Mucosa of gallbladder (tissue), 1 donor: ENCODE measurements around the gene SNX17. TPM values are rescaled to one million over a fixed set of nuclear protein-coding genes. Genes with fewer than 3 reads are reported as not detected.
"Not testable (repeated sequence)": the region's sequence is repeated elsewhere in the genome, so short reads cannot be mapped to it uniquely, and the experiment has no call there.

ENCODE experiments used
- DNase-seq: peaks from one replicate; pipeline ENCODE4 v3.0.0-alpha.2; 2020; ENCODE audit warnings: low spot score
- total RNA-seq: library from RNA; stranded (reverse); gene quantifications from one replicate; pipeline ENCODE4 v1.2.1, GENCODE V29; 2021
- donor health status: DM: no; HTN: no; CAD: no.

SNX17 gene
- 105 TPM for total RNA-seq

DNA sequence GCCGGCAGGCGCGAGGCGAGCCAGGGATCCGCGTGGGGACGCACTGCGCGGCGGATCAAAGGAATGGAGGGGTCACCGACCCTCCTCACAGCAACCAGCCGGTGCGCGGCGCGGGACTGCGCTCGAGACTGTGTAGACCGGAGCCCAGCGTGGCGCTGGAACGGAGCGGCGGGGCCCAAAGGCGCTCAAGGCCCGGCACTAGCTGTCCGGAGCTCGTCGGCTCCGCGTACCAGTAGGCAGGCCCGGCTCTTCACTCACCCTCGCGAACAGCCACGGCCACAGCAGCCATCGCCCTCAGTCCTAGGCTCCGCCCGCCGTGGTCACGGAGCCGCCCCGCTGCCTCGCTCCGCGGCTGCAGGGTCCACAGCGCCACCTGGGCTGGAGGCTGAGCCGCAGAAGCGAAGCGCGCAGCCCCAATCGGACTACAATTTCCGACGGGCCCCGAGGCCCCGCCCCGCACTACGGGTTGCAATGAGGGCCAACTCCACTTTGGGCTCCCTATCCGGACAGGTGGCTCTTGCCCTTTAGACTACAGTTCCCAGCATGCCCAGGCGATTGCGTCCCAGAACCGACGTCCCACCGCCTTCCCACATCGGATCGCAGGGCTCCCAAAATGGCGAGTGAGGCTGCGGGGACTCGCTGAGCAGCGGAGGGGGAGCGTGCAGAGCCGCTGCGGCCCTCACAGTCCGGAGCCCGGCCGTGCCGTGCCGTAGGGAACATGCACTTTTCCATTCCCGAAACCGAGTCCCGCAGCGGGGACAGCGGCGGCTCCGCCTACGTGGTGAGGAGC is at the start of gene SNX17, which contains the start of gene EIF2B4:
TSS of gene SNX17 (plus strand) at position 591 of the 790 bp plus-strand sequence. CDS start at position 719, 128 bp downstream.
TSS of gene EIF2B4 (minus strand) at position 313 of the 790 bp plus-strand sequence. CDS start at position 289, 24 bp downstream.
- DNase-seq = peak; percentile 100

DNA sequence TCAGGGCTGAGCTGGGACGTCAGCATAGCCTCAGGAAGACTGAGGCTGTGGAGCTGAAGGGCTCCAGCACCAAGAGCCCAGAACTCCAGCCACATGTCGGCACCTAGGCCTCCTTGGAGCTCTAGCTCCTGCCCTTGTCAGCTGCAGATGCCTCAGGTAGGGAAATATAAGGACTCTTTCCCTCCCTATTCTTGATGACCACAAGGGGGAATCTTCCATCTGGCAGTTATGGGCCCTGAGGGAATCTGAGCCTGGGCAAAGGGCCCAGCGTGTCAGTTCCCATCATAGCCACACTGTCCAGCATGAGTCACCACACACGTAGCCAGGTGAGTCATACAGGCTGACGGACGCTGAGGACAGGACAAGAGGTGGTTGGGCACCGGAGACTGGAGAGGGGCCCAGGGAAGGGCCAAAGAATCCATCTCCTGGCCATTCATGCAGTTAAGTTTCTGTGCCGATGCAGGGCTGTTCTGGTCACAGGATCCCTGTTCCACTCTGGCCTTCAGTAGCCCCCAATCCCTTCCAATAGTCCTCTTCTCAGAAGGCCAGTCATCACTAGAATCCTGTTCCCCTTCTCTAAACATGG is 49.4 kb upstream of the SNX17 start:
- DNase-seq = peak; percentile 87

DNA sequence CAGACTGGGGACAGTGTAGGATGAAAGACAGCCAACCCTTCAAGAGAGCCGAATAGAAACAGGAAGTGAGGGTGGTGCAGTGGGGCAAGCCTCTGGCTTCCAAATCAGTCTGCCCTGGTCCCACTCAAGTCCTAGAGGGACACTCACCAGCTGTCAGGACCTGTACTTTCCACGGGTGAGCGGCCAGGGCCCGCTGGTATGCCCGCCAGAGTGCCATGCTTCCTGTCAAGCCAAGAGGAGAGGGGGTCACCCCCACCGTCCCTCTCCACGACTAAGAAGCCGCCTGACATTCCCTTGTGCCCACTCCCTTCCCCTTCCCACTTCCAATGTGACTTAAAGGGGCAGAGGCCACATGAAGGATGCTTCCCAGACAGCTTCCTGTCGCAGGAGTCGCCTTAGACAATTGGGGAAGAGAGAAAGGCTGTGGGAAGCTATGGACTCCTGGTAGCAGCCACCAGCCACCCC is 48.1 kb upstream of the SNX17 start:
- DNase-seq = no peak

DNA sequence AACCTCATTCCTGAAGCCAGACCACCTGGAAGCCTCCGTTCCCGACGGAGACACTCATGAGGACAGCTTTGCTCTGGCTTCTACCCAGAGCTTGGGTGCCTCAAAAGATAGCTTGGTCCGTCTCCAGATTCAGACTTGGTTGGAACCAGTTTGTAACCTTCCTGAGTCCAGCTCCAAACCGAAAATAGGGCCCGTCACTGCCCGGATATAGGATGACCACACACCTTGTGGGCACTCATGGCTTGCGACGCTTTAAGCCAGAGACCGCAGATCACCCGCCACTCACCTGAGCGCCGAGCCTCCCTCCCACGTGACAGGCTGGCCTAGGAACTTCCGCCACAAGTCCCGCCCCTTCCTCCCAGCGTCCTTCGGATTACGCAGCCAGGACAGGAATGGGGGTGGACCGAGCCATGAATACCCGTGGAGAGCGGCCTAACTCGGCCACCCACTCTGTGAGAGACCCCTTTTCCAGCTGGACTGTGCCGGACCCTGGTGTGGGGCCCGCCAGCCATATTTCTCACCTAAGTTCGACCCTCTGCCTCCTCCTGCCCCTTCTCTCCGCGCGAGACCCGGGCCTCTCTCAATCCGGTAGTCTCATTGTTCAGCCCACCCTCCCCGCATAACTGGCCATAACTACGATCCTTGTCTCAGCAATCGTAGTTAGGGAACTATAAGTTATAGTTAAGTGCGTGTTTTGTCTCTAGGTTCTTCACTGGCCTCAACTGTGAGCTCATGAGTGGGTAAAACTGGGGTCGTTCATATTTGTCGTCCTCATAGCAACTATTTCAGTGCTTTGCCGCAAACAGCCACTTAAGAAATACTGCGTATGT is 47.4 kb upstream of the SNX17 start, which contains the start of gene MPV17:
TSS of gene MPV17 (minus strand) at position 332 of the 830 bp plus-strand sequence. CDS start 580 bp downstream, outside the sequence.
- DNase-seq = peak; percentile 94

DNA sequence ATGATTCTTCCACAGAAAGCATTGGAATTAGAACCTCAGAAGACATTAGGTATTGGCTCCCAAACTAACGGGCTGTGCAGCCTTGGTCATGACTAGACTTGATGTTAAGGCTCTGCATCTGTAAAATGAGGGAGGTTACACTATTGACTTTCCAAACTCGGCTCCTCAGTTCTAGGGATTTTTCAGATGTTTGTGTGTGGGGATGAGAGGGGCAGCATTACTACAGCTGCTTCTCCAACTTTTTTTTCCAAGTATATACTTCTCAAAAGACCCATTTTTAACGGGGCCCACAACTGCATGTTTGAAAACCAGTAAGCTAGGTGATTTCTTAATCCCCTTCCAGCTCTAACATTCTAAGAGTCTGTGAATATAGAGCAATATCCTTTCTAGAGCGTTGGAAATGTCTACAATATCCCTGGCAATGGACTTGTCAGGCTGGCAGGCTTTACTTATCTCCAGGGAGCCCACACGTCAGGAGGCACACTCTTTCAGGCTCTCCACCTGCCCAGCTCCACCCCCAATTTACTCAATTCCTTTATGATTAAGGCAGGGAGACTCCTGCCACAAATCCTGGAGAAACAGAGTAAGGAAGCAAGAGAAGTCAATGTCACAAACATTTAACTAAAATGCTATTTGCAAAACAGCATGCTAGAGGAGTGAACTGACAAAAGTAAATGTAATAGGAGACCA is 46.7 kb upstream of the SNX17 start:
- no peak for DNase-seq

- DNase-seq = no peak
Measured at GRCh38 chr2:27324720-27325119, 45.7 kb upstream of the SNX17 start.

DNA sequence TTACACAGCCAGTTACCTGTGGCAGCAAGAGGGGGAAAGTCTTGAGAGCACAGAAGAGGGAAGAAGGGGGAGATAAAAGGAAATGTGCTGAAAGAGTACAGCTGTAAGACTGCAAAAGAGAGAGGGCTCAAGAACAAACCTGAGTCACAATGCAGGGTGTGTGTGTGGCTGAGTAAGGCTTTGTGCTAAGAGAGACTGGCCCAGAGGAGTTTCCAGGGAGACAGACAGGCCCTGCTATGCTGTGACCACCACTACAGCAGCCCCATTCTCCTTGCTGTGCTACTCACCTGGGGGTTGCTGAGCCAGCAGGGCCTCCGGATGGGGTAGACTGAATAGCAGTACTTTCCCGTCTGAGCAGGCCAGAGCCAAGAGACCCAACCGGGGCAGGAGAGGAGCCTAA is 35.1 kb upstream of the SNX17 start:
- DNase-seq = no peak

DNA sequence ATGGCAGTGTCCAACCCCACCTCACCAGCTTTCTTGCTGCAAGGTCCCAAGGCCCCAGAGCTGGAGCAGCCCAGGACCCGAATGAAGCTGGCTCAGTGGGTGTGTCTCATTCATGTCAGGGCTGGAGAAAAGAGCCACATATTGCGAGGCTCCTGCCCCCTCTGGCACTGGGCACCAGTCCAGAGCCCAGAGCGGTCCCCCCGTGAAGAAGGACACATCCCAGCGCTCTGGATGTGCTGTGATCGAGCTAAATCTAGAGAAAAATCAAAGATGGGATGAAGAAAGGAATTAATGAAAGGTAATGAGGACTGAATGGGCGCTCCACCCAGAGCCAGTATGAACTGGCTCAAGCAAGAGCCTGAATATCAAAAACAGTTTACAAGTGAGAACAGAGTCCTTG is 34.2 kb upstream of the SNX17 start:
- no peak for DNase-seq

DNA sequence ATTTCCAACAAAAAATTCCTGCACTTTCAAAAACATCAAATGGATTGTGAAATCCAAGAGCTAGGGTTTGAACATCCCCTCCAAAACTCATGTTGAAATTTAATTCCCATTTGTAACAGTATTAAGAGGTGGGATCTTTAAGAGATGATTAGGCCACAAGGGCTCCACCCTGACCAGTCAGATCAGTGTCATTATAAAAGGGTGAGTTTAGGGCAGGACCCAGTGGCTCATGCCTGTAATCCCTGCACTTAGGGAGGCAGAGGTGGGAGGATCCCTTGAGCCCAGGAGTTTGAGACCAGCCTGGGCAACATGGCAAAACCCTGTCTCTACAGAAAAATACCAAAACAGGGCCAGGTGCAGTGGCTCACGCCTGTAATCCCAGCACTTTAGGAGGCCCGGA is 22.8 kb upstream of the SNX17 start:
- DNase-seq = no peak

- DNase-seq = no peak
Measured at GRCh38 chr2:27350106-27350693, 20.2 kb upstream of the SNX17 start.

- DNase-seq = no peak
Measured at GRCh38 chr2:27351802-27352598, 18.4 kb upstream of the SNX17 start.

DNA sequence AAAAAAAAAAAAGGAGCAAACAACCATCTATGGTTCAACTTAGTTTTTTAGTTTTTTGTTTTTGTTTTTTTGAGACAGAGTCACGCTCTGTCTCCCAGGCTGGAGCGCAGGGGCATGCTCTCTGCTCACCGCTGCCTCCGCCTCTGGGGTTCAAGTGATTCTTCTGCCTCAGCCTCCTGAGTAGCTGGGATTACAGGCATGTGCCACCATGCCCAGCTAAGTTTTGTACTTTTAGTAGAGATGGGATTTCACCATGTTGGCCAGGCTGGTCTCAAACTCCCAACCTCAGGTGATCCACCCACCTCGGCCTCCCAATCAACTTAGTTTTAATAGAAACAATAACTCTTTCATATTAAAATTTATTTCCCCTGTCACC is 17.0 kb upstream of the SNX17 start:
- not testable (repeated sequence) for DNase-seq

- no peak for DNase-seq
Measured at GRCh38 chr2:27353762-27354596, 16.4 kb upstream of the SNX17 start.

DNA sequence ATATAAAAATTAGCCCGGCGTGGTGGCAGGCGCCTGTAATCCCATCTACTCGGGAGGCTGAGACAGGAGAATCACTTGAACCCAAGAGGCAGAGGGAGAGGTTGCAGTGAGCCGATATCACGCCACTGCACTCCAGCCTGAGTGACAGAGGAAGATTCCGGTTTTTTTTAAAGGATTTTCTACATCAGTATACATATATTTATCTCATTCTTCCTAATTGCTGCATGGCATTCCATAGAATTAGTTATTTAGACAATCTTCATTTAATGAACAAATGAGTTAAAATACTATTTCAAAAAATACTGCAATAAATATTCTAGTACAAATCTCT is 15.9 kb upstream of the SNX17 start:
- DNase-seq = no peak

GRCh38 chr2:27356056-27356381 is 14.4 kb upstream of the SNX17 start:
- peak; percentile 24 for DNase-seq

- DNase-seq = peak; percentile 94
Measured at GRCh38 chr2:27356382-27357181, 13.8 kb upstream of the SNX17 start, which contains the start of gene GTF3C2. Gene GTF3C2 (minus strand): TSS chr2:27356764. CDS start chr2:27343554, 13,210 bp downstream.

GRCh38 chr2:27362678-27363420 is 7.6 kb upstream of the SNX17 start:
- no peak for DNase-seq

GRCh38 chr2:27363933-27364332 is 6.5 kb upstream of the SNX17 start:
- DNase-seq = no peak
